ENCODE data around the gene KIF26B.
"Not testable (repeated sequence)": the region's sequence is repeated elsewhere in the genome, so short reads cannot be mapped to it uniquely, and the experiment has no call there.

Gene KIF26B

DNA sequence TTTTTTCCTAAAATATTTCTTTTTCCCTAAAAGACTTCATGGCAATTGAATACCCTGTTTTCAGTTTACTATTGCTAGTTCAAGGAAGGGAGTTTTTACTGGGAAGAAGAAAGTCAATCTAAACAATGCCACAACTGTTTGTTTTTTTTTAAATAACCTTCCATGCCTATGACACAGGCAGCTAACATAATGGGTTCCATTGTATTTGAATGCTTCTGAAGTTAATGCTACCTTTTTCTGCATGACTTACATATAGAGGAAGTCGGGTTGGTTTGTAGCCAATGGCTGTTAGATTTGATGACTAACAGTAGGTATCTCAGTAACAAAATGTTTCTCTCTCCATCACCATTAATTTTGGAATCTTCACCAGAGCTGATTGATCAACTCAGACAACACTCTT is 134.0 kb downstream of the KIF26B start:
- DNase-seq = no peak

DNA sequence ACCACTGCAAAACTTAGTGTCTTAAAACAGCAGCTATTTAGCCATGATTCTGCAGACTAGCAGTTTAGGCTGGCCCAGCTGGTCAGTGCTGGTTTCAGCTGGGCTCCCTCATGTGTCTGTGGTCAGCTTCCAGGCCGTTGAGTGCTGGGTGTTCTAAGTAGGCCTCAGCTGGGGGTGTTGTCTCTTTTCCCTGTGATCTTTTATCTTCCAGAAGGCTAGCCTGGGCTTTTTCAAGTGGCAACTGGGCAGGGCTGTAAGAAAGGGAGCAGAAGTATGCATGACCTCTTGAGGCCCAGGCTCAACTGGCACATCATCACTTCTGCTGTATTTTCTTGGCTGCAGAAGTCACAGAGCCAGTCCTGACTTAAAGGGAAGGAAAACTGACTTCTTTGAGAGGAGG is 136.1 kb downstream of the KIF26B start:
- DNase-seq = no peak

DNA sequence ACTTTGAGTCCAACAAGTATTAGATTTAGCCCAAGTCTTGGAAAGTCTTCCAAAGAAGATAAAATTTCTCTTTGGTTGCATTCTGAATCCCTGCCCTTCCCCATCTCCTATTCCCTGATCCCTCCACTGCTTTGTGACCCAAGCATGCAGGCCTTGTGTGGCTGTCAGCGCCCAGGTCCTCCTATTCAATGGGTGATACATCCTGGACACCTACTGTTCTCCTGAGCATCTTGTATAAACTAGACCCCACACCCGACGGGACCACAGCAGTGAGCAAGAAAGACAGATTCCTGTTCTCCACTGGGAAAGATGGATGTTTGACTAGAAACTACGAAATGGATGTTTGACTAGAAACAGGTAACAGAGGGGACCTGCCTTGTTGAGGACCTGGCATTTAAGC is 136.6 kb downstream of the KIF26B start:
- DNase-seq = no peak

DNA sequence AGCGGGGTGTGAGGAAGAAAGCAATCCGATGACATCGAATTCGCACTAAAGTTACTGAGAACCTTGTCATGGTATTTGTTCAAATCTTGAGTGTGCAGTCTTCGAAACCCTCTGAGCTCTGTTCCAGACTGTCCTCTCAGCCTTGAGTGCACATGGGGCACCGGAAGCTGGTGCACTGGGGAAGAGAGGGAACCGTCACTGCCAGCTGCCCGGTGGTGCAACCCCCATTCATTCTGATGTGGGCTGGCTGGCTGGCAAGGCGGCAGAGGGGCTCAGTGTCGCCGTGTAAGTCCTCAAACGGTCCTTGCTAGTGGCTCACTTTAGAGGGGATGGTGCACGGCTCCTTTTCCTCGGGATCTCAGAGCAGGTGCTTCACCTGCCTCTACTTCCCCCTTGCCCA is 137.4 kb downstream of the KIF26B start:
- no peak for DNase-seq

DNA sequence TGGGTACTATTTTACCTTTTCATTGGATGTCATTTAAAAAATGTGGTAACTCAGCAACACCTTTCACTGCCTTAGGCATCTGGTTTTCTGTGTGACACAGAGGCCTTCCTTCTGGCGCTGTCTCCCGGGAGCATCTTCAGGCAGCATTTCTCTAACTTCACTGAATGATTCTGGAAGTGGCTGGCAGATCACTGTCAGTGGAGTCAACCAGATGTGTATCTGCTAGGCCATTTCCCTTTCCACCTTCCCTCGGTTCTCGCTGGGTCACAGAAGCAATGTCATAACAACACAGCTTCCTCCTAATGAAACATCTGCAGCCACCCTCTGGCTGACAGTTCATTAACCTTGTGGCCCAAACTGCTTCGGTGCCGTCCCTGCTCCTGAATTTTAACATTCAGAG is 137.8 kb downstream of the KIF26B start:
- no peak for DNase-seq

DNA sequence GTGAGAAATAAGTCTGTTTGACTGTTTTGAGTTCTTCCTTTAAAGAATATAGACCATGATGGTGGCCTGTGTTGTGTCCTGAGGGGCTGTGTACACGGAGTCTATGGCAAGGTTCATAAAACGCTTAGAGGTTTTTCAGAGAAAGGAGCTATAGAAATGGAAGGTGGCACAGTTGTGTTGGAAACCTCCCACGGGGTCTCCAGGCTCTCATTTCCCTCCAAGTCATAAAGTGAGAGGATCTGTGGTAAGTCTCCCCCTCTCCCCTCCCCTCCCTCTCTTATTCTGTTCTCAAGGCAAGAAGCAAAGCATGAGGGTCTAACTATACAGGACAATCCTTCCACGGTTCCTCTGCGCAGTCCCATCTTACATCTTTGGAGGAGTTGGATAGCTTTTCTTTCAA is 139.2 kb downstream of the KIF26B start:
- no peak for DNase-seq

DNA sequence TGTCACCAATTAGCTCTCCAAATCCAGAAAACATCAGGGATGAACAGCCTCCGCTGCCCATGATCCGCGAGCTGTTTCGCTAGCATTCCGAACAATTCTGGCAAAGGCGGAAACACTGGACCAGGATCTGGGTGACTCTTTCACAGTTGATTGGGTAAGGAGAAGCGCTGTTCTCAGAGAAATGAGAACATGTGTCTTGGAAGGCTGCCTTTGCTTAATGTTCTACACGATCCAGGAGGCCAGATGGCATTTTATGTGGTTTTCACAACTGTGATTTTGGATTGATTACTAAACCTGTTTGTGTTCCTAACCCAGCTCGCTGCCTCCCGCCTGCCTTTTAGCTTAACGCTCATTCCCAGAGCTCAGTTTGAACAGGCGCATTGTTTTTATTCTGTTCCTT is 144.0 kb downstream of the KIF26B start:
- DNase-seq = no peak

DNA sequence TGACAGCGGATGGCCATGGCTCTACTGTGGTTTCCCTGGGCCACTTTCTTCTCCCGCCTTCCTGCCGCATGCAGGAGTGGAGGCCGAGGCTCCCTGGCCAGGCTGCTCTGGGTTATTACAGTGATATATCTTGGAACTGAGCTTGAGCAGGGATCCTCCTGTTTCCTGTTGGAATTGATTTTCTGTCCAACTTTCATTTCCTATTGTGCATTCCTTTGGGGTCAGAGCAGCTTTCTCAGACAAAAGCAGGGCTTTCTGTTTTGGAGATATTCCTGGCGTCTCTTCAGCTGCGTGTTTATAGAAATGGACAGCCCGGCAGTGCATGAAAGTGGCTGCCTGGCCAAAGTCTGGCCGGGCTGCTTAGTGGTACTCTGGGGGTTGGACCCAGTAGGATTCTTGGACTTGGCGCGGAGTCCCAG is 146.4 kb downstream of the KIF26B start:
- no peak for DNase-seq

DNA sequence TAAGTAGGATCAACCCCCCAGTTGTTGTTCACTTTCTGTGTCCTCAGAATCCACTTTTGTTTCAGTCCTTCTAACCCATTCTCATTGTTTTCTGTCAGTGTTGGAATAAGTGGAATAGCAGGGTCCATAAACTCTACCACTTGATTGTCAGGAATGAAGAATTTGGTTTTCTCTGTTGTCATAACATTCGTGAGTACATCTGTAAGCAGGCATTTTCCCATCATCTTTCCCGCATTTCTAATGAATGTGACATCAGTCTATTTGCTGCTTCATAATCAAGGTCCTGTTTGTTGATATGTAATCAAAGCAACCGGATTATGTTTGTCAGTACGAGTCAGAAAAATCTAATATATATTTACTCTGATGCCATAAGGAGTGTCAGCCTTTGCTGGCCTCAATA is 147.1 kb downstream of the KIF26B start:
- no peak for DNase-seq

DNA sequence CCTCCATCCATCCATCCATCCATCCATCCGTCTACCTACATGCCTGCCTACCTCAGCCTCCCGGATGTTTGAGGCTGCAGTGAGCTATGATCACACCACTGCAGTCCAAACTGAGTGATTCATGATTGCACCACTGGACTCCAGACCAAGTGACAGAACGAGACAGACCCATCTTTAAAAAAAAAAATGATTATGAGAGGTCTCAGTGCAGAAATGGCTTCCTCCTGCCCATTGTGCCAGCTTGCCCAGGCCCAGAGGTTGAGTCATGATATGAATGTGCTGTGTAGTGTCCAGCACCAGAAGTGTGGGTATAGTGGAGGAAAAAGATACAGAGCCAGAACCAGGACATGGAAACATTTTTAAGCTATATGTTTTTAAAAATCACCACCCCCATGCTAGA is 149.9 kb downstream of the KIF26B start:
- no peak for DNase-seq

DNA sequence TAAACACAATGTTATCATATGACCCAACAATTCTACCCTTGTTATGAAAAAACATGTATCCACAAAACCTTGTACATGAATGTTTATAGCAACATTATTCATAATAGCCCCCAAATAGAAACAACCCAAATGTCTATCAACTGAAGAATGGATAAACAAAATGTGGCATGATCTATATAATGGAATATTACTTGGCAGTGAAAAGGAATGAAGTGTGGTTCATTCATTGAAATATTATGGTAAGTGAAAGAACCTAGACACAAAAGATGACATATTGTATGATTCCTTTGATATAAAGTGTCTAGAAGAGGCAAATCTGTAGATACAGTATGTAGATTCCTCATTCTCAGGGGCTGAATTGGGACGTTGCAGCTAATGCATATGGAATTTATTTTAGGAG is 151.2 kb downstream of the KIF26B start:
- no peak for DNase-seq

DNA sequence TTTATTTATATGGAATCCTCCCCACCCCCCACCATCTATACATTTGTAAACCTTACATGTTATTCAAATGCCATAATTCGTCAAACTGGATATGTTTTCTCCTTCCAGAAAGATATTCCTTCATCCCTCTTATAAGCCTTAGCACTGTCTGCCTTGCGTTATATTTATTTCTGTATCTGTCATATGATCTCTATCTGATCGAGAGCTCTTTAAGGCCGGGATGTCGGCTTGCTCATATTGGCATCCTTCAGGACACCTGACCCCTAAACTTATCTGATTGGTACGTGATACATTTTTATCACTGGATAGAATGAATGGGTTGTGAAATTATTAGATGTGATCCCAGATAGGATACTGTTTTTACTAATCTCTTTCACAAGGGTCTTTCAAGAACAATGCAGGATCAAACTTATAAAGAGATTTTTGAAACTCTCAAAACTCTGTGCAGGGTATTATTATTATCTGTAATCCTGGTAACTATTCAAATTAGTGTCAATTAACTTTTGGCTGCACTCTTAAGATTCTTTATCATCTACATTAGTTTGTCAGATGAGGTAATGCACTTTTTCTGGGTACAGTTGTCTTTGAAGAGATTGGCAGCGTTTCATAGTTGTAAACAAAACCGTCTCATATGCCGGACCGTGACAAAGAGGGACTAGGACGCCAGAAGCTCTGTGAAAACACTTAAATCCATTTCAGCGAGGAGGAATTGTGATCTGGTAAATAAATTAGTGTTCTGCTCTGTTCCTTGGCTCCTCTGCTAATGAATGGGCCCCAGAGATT is 152.0 kb downstream of the KIF26B start:
- no peak for DNase-seq

DNA sequence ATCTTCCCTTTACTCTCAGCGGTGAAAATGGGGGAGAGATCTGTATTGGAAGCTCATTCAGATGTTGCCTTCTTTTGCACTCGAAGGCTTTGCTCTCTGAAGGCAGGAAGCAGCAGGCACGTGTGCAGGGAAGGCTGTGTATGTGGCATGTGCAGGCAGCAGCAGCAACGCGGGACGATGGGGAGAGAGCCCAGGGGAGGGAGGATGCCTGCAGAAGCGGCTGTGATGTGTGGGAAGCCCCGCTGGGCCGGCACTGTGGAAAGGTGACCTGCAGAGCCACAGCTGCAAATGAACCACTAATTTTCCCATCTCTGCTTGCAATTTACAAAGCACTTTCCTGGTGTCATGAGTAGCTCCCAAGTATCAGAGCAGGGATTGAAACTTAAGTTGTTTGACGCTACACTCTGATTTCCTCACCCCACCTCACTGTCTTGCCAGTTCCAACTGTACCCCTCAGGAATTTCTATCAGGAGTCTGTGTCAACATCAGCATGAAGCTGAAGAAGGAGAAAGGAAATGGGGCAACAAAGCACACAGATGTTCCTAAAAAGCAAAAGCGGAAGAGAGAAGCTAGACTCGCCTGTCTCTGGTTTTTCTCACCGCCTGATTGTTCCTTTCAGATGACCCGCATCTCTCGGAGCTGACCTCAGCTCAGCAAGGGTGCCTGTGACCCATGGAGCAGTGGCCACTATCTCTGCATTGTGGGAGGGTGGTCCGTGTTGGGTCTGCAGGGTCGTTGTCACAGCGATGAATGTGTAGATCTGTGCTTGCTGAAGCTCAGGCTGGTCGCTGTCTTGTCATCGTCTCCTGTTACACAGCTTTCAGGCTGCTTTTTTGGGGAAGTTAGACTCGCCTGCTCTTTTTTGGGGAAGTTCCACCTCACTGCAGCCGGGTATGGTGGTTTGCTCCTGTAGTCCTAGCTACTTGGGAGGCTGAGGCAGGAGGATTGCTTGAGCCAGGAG is 156.1 kb downstream of the KIF26B start:
- DNase-seq = peak; percentile 3

DNA sequence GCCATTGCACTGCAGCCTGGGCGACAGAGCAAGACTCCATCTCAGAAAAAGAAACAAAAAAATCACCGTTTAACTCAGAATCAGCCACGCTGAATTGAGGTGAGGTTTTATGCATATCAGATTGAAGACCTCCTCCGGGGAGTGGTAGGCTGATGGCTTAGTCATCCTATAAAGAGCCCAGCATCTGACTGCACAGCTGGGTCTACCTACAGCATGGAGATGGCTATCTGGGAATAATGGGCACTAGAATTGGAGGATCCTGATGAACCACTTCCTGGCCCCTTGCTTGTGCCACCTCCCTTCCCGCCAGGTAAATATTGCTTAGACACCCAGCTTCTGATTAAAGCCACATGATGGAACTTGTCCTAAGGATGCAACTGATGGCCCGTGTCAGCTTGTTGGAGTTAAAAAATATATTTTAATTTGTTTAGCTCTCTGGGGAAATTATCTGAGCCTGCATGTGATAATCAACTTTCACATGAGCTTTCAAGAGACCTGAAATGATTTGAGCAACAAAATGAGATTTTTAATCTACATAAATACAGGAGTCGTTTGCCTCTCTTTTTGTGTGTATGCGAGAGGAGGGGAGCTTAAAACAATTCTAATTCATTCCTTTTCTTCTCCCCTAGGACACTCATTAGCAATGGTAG is 157.2 kb downstream of the KIF26B start:
- DNase-seq = no peak

DNA sequence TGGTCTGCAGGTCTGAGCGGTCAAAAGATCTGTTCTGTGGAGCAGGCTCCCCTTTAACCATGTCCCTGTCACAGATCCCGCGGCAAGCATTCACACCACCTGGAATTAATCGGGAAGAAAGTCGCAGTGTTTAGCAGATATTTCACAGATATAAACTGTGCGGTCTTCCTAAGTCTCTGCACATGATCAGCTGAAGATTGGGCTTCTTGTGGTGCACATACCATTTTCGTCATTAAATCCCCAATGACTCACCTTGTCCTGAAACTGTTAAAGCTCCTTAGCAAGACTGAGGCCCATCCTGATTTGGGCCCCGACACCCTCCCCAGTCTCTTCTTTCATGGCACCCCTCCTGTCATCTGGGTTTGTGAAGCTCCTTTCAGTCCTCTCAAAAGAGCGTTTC is 158.8 kb downstream of the KIF26B start:
- no peak for DNase-seq

DNA sequence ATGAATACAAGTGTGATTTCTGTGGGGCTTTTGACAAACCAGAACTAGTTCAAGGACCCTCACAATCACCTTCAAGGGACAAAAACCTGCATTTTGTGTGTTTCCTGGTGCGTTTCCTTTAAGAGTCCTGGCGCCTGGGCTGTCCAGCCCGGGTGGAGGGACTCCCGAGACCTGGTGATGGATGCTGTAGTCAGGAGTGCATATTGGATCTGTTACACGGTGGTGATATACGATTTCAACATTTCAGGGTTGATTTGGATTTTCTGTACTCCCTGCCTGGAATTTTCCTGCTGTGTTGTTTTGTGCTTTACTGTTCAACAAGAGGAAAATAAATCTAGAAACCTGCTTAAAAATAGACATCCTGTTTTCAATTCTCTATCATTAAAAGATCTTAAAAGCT is 162.0 kb downstream of the KIF26B start:
- DNase-seq = no peak

DNA sequence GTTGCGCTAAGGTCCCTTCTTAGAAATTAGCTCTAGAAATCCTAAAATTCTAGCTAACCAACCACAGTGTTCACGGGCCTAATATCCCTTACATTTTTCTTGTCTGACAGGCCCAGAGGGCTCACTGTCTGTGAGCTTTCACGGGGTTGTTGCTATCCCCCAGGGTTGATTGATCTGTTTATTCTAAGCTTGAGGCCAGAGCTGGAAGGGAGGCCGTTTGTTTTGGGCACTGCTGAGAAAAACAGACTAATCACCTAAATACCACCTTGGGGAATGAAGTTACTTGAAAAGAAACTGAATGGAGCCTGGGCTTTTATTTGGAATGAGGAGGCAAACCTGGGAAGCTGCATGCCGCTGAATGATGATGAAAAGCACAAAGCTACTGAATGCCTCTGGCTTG is 162.4 kb downstream of the KIF26B start:
- no peak for DNase-seq

DNA sequence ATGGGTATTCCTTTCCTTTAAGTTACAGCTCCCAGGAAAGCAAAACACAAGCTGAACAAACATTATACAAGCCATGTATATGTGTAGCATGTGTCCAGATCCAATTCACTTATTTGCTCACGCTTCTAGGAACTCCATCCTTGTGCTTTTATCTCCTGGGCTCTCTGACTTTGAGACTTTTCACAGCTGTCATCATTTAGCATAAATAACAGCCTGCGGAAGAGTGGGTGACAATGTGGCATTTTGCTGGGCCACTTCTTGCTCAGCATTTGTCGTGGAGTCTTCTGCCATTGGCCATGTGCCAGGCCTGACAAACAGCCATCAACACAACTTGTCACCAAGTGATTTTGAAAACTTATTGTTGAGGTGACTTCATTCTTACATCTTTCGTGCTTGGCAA is 164.3 kb downstream of the KIF26B start:
- no peak for DNase-seq

DNA sequence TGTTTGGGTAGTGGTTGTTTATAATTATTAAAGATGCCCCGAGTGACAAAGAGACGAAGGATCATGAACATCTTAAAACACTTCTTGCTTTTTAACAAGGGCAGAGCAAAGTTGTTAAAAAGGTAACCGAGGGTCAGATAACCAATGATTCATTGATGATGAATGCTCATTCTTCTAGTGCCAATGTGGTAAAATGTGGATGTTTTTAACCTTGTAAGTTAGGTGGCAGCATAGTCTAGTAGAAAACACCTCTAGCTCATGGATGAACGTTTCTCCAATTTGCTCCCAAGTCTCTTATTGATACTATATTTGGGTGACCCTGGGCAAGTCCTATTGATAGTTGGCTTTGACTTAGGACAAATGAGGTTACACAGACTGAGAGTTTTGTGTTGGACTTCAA is 167.9 kb downstream of the KIF26B start:
- no peak for DNase-seq

DNA sequence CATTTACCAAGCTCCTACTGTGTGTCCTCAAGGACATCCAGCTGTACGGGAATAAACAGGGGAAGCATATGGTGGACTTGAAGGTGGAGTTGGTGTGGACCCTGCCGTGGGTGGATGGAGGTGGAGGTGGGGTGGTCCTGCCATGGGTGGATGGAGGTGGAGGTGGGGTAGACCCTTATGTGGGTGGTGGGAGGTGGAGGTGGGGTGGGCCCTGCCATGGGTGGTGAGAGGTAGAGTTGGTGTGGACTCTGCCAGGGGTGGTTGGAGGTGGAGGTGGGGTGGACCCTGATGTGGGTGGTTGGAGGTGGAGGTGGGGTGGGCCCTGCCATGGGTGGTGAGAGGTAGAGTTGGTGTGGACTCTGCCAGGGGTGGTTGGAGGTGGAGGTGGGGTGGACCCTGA is 169.0 kb downstream of the KIF26B start:
- DNase-seq = not testable (repeated sequence)

DNA sequence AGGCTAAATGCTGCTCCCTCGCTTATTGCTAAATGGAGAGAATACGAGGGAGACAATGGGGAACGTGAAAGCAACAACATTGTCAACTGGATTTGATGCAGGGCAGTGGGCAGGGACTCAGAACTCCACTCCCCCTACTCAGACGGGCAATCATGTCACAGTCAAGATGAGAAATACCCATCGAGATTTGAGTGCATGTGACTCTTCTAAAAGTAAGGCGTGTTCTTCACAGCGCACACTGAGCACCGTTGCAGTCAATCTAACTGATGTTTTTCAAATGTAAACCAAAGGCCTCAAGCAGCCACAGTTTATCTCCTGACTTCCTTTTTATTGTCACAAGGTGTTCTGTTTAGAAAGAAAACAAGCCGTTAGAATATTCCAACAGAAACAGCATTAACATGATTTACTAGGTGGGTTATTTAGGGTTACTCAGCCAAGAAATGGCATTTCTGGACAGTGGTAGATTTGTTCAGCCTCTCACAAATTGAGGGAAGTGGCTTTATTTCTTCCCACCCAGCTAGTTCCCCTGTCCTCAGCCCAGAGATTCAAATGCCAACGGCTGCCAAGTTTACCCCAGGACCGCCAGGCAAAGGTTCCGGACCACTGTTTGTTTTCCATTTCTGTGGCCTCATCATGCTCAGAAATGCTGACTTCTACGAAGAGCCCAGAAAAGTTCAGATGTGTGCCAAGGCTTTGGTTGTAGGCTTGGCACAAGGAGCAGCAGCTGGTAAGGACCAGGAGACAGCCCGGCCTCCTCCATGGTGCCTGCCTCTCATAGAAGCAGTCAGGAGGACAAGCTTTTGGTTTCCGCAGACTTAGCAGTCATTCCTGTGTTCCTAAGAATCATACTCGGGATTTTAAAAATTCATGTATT is 171.4 kb downstream of the KIF26B start:
- DNase-seq = no peak

DNA sequence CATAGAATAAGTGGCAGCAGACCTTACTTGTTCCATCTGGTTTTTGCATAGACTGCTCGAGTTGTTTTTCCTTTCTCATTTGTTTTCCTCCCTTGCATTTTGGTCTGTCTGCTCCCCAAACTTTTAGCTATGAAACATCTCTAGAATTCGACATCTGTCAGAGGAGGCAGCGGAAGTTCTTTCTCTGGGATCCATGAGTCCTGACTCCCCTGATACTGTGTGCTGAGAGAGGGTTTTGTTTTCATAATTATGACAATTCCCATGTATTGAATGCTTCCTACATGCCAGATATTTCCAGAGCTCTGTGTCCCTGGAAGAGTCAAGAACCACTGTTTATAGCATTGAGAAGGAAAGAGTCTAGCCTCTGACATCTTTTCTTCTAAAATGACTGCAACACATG is 172.6 kb downstream of the KIF26B start:
- no peak for DNase-seq

DNA sequence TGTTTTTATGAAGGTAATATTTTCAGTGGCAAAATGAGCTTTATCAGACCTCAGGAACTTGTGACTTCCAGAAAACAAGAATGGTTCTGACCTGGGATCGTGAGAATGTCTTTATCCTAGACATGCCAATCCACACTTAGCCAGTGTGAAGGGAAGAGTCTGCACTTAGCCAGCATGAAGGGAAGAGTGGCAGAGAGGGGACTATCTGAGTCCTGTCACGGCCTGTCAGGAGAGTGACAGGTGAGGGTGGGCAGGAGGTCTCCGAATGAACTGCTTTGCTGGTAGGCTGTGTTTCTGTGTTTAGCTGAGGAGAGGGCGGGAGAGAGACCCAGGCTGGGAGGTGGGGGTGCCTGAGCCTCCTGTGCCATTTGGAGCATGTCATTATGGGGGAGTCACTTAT is 173.1 kb downstream of the KIF26B start:
- no peak for DNase-seq

Measured in CD4-positive, alpha-beta T cell treated with Interleukin-21 for 1 hour (primary cell).